GM18508 (cell line): ENCODE measurements around the gene RPL31.
A peak's percentile ranks its signal among the peaks of the same experiment; 100 is the strongest.

Source experiments
- ATAC-seq: cut with Tn5 transposase; IDR thresholded peaks from one replicate; pipeline ENCODE4 v1.9.1; 2021; ENCODE audit warnings: moderate number of reproducible peaks; ENCODE audit not compliant: insufficient read depth, unreplicated experiment

The RPL31 gene

GRCh38 chr2:101001691-101002561, at the start of gene RPL31:
RPL31 (plus strand) TSS chr2:101002289; CDS start chr2:101002702, 413 bp downstream.
- ATAC-seq, result peak; percentile 85

GRCh38 chr2:100952512-100952911, 49.6 kb upstream of the RPL31 start:
- ATAC-seq, result no peak

GRCh38 chr2:100953406-100954043, 48.6 kb upstream of the RPL31 start:
- no peak for ATAC-seq

- no peak for ATAC-seq
These were observed 48.1 kb upstream of the RPL31 start for GRCh38 chr2:100954044-100954420.

GRCh38 chr2:100955226-100955625, 46.9 kb upstream of the RPL31 start:
- no peak for ATAC-seq

GRCh38 chr2:100956081-100956480, 46.0 kb upstream of the RPL31 start:
- ATAC-seq, result no peak

- ATAC-seq, result no peak
These were observed 44.0 kb upstream of the RPL31 start for GRCh38 chr2:100957996-100958653.

- ATAC-seq, result no peak
These were observed 42.7 kb upstream of the RPL31 start for GRCh38 chr2:100959225-100959880.

- ATAC-seq, result no peak
These were observed 41.4 kb upstream of the RPL31 start for GRCh38 chr2:100960688-100961087.

- no peak for ATAC-seq
These were observed 39.6 kb upstream of the RPL31 start for GRCh38 chr2:100962366-100963025.

- no peak for ATAC-seq
These were observed 39.1 kb upstream of the RPL31 start for GRCh38 chr2:100963026-100963375.

GRCh38 chr2:100964222-100964621, 37.9 kb upstream of the RPL31 start:
- no peak for ATAC-seq

GRCh38 chr2:100964681-100965169, 37.4 kb upstream of the RPL31 start:
- no peak for ATAC-seq

- ATAC-seq, result no peak
These were observed 36.5 kb upstream of the RPL31 start for GRCh38 chr2:100965596-100965995.

GRCh38 chr2:100967716-100968115, 34.4 kb upstream of the RPL31 start:
- ATAC-seq, result no peak

- no peak for ATAC-seq
These were observed 33.6 kb upstream of the RPL31 start for GRCh38 chr2:100968146-100969145.

- ATAC-seq, result no peak
These were observed 32.1 kb upstream of the RPL31 start for GRCh38 chr2:100969998-100970397.

- ATAC-seq, result no peak
These were observed 30.9 kb upstream of the RPL31 start for GRCh38 chr2:100971221-100971620.

GRCh38 chr2:100972452-100972851, 29.6 kb upstream of the RPL31 start:
- ATAC-seq, result no peak
